Aorta (tissue), 5 donors: Measurements from ENCODE around the gene CYBA. TPM values are rescaled to one million over a fixed set of nuclear protein-coding genes. Genes with fewer than 3 reads are reported as not detected.

Source experiments
- ATAC-seq: fragments of 200-7000 bp; cut with Tn5 transposase; one replicate; pipeline ENCODE4 v1.9.1; 2022; ENCODE audit warnings: moderate library complexity; ENCODE audit not compliant: low FRiP score
- DNase-seq, 2 donors: peaks; one replicate each; pipeline ENCODE4 v3.0.0-alpha.2; 2020
- H3K27ac ChIP-seq, 2 donors: one replicate each; pipeline ENCODE4 v1.5.1; 2013; ENCODE audit warnings: low read length in 2 of 2, mild to moderate bottlenecking in 2 of 2, moderate library complexity in 2 of 2, control low read depth in 1 of 2, inconsistent platforms in 1 of 2, low read depth in 1 of 2
- H3K27me3 ChIP-seq, 2 donors: one replicate each; pipeline ENCODE4 v1.6.1; 2013; ENCODE audit warnings: control low read depth in 1 of 2, low read length in 1 of 2, mild to moderate bottlenecking in 1 of 2, moderate library complexity in 1 of 2; ENCODE audit not compliant: insufficient read depth in 2 of 2, control insufficient read depth in 1 of 2
- H3K36me3 ChIP-seq, 2 donors: one replicate each; pipeline ENCODE4 v1.6.1; 2013; ENCODE audit warnings: control low read depth in 1 of 2, low read length in 1 of 2, mild to moderate bottlenecking in 1 of 2; ENCODE audit not compliant: insufficient read depth in 2 of 2, control insufficient read depth in 1 of 2
- H3K4me1 ChIP-seq, 2 donors: one replicate each; pipeline ENCODE4 v1.6.1; 2013; ENCODE audit warnings: low read length in 2 of 2, control low read depth in 1 of 2, mild to moderate bottlenecking in 1 of 2, moderate library complexity in 1 of 2; ENCODE audit not compliant: insufficient read depth in 2 of 2, control insufficient read depth in 1 of 2
- H3K4me3 ChIP-seq, 2 donors: one replicate each; pipeline ENCODE4 v1.5.1; 2013; ENCODE audit warnings: low read length in 2 of 2, control low read depth in 1 of 2, mild to moderate bottlenecking in 1 of 2
- H3K9me3 ChIP-seq: one replicate; pipeline ENCODE4 v1.6.1; 2013; ENCODE audit warnings: mild to moderate bottlenecking, low read length; ENCODE audit not compliant: control insufficient read depth
- WGBS, 2 donors: extraction: QIAGEN DNeasy Blood & Tissue Kit; methylation state at CpG; one replicate each; pipeline ENCODE4 v1.1.7; 2013; 5-methylcytosine and 5-hydroxymethylcytosine counted together
- intact Hi-C, 2 donors: fragments of 100-400 bp; cut with DNase I; formaldehyde crosslinking; loops; one replicate each; pipeline versions ENCODE4 v1.14.2 to v1.15.0; 2022
- polyA plus RNA-seq, 2 donors: library from polyadenylated mRNA; stranded (reverse); fragments of 200-250 nt; gene quantifications; one replicate each; pipeline ENCODE4 v1.2.3, GENCODE V29; 2013
- total RNA-seq, 2 donors: library from RNA; stranded (reverse); fragmentation: NEBNext Ultra II Directional; extraction: Animal tissue kit (Norgen Biotek cat#: 25700); gene quantifications; one replicate each; pipeline ENCODE4 v1.2.1, GENCODE V29; 2021
- donor health status: healthy with polysubstance abuse.
- donor health status: Bipolar disorder and iron deficiency.
- donor health status: DM: no; HTN: no; CAD: no.
- donor health status: DM: no; HTN: no; CAD: no.
- donor health status: DM: yes; HTN: yes; CAD: no.

Gene CYBA
- total and polyA plus RNA-seq, 4 donors, result 79.2 to 148 (median 103) TPM

DNA sequence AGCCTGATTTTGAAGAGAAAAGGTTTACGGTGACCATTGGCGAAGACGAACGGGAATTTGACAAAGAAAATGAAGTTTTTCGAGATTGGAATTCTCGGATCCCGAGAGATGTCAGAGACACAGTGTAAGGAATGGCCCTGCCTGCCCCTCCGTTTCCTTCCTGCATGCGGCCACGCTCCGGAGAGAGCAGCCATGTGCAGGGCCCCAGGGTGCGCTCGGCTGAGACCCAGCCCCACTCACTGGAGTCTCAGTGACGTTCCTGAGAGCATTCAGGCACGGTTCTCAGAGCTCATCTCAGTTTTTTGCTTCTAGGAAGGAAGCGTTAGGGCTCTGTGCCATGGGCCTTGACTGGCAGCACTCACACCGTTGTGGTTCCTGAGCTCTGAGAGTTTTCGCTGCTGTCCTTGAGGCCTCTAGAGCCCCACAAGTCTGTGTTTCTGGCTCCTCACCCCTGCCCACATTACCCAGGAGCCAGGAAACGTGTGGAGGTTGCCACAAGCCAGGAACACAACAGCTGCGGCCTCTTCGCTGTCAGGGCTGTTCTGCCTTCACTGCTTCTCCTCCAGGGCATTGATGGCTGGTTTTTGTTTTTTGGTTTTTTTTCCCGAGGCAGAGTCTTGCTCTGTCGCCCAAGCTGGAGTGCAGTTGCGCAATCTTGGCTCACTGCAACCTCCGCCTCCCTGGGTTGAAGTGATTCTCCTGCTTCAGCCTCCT, 50.9 kb downstream of the CYBA start:
- DNase-seq, result no peak
- Histone ChIP-seq H3K36me3 (peaks cover 3 to 13% of the 10 kb centered on the region in 2 donors), H3K9me3 (no peaks in the 10 kb centered on the region), H3K4me3 (no peak overlapping the region), H3K4me1 (no peaks in the 10 kb centered on the region), H3K27ac (no peak overlapping the region), H3K27me3 (no peaks in the 10 kb centered on the region)
- WGBS, 2 donors, result 86 to 90% methylated on average over 25 of the region's 25 CpGs
- peak; percentile 24 for ATAC-seq
- intact Hi-C loops, result no loop called here

DNA sequence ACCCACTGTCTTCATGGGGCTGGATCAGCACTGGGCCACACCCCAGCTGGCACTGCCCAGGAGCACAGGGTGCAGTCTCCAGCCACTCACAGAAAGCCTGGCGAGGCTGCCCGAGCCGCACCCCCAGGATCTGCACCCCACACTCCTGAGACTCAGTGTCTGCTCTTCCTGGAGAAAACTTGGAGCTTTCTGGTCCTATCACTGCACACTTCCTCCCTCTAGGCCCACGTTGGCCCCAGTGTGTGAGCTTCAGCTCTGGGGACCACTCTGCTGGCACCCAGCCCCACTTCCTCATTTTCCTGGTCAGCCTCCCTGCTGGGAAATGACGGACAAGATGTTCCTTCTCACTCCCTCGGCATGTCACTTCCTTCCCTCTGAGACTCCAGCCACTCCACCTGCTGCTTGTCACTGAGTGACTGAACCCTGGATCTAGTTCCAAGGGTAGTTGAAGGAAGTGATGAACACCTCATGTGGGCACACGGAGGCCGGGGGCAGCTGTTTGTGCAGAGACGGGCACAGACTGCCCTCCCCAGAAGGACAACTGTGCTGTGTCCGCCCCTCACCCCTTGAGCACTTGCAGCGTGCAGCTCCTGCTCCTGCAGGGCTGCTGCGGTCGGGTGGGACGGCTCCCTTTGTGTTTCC, 51.6 kb downstream of the CYBA start:
- H3K27ac ChIP-seq, result no peak overlapping the region
- ATAC-seq, result peak; percentile 69
- no peak overlapping the region for H3K4me3 ChIP-seq
- DNase-seq, result peak in 1 of 2 donors; percentile 94
- H3K9me3 ChIP-seq, result no peaks in the 10 kb centered on the region
- no peaks in the 10 kb centered on the region for H3K4me1 ChIP-seq
- 81 to 88% methylated on average over 14 of the region's 14 CpGs for WGBS, 2 donors
- H3K27me3 ChIP-seq, result no peaks in the 10 kb centered on the region
- peaks cover 3 to 13% of the 10 kb centered on the region in 2 donors for H3K36me3 ChIP-seq
- intact Hi-C loops, result no loop called here

DNA sequence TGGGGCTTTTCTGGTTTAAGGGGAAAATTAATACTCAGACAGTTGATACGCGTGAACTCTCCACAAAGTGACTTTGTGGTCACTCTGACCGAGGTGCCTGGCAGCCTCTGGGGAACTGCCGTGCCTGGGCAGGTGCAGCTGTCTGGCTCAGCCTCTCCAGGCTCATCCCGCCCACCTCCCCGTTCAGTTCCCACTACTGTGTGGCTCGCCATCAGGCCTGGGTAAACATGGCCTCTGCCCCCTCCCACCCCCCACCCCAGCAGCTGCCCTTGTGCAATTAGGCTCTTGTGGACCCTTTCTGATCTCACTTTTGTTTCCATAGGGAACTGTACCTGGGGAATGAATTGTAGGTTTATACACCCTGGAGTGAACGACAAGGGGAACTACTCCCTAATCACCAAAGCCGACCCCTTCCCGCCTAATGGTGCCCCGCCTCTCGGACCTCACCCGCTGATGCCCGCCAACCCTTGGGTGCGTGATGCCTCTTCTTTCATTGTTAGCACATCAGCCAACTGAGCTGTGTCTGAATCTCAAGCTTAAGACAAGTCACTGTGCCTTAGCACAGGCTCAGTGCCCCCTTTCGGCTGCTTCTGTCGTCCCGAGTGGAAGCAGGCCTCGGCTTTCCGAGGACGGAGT, 52.9 kb downstream of the CYBA start:
- no peak overlapping the region for H3K4me3 ChIP-seq
- H3K4me1 ChIP-seq, result no peaks in the 10 kb centered on the region
- no peaks in the 10 kb centered on the region for H3K27me3 ChIP-seq
- intact Hi-C loops, result no loop called here
- peaks cover 3 to 15% of the 10 kb centered on the region in 2 donors for H3K36me3 ChIP-seq
- ATAC-seq (no peak), DNase-seq (no peak)
- WGBS, 2 donors, result 86 to 87% methylated on average over 21 of the region's 21 CpGs
- no peak overlapping the region for H3K27ac ChIP-seq
- H3K9me3 ChIP-seq, result no peaks in the 10 kb centered on the region

DNA sequence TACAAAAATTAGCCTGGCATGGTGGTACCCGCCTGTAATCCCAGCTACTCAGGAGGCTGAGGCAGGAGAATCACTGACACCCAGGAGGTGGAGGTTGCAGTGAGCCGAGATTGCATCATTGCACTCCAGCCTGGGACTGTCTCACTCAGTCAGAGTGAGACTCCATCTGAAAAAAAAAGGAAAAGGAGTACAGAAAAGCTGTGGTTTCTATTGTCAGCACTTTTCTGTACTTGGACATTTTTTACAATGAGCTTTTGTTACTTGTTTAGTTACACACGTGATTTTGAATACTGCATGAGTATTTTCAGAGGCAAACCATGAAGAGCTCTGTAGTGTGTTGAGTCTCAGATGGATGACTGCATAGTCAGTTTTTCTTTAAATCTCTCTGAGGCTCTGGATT, 54.4 kb downstream of the CYBA start:
- DNase-seq, result no peak
- intact Hi-C loops, result no loop called here
- Histone ChIP-seq H3K27me3 (no peaks in the 10 kb centered on the region), H3K27ac (no peak overlapping the region), H3K36me3 (peaks cover 3 to 18% of the 10 kb centered on the region in 2 donors), H3K4me3 (no peak overlapping the region), H3K9me3 (no peaks in the 10 kb centered on the region), H3K4me1 (no peaks in the 10 kb centered on the region)
- 79 to 92% methylated on average over 3 of the region's 3 CpGs for WGBS, 2 donors
- ATAC-seq, result no peak

DNA sequence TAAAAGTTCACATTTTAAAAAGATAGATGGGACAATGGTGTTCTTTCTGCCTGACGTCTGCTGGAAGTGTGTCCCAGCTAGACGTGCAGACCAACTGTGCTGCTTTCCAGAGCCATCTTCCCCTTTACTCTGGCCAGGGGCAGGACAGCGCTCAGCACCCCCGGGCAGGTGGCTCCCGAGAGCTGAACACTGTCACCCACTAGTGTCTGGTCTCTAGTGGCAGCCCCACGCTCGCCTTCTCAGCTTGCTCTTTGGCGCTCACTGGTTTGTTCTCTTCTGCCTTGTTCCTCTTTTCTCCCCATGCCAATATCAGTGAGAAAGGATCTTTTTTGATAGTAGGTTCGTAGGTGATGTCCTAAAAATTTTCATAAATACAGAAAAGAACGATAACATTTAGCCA, 54.9 kb downstream of the CYBA start:
- intact Hi-C loops, result no loop called here
- Histone ChIP-seq H3K4me3 (no peak overlapping the region), H3K27ac (no peak overlapping the region), H3K36me3 (peaks cover 3 to 18% of the 10 kb centered on the region in 2 donors), H3K4me1 (no peaks in the 10 kb centered on the region), H3K9me3 (no peaks in the 10 kb centered on the region), H3K27me3 (no peaks in the 10 kb centered on the region)
- ATAC-seq (no peak), DNase-seq (no peak)
- WGBS, 2 donors, result 94 to 96% methylated on average over 10 of the region's 10 CpGs

DNA sequence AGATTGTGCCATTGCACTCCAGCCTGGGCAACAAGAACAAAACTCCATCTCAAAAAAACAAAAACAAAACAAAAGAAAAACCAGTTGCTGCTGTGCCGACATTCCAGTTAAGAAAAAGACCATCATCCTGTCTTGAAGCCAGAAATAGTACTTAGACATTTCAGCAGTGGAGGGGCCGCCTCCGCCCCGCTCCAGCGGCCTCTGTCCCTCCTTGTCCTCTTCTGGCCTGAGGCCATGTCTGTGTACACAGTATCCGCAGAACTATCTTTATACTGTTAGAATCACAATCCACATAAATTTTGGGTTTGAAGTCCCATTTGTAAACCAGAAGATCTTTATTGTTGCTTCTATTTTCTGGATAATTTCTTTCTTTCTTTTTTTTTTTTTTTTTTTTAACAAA, 55.8 kb downstream of the CYBA start:
- intact Hi-C loops, result no loop called here
- no peak for ATAC-seq
- H3K27ac ChIP-seq, result no peak overlapping the region

DNA sequence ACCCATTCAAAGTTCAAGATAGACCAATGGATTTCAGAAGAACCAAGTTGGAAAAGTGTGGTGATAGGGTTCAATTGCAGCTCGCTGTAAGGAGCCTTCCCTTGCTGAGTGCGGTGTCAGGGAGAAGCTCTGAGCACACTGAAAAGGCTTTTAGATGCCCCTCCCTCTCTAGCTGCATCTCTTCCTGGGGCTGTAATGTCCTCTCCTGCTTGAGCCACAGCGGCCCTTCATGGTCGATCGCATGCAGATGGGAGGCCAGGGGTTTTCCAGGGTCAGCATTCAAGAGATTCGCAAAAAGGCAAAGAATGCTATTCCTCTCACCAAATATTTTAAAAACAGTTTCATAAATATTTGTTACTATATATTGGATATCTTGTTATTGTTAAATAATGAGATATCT, 56.9 kb downstream of the CYBA start:
- intact Hi-C loops, result no loop called here
- no peaks in the 10 kb centered on the region for H3K9me3 ChIP-seq
- DNase-seq (no peak), ATAC-seq (no peak)
- H3K4me1 ChIP-seq, result no peaks in the 10 kb centered on the region
- H3K27ac ChIP-seq, result no peak overlapping the region
- H3K36me3 ChIP-seq, result peaks cover 0 to 8% of the 10 kb centered on the region in 2 donors
- 92% methylated on average over 6 of the region's 6 CpGs for WGBS, 2 donors
- H3K27me3 ChIP-seq, result no peaks in the 10 kb centered on the region
- no peak overlapping the region for H3K4me3 ChIP-seq

More for the DNA sequence above, 55.8 kb downstream of the CYBA start:
- Histone ChIP-seq H3K4me1 (no peaks in the 10 kb centered on the region), H3K27me3 (no peaks in the 10 kb centered on the region), H3K4me3 (no peak overlapping the region), H3K36me3 (peaks cover 0 to 14% of the 10 kb centered on the region in 2 donors), H3K9me3 (no peaks in the 10 kb centered on the region)
- 91 to 93% methylated on average over 6 of the region's 6 CpGs for WGBS, 2 donors
- no peak for DNase-seq

DNA sequence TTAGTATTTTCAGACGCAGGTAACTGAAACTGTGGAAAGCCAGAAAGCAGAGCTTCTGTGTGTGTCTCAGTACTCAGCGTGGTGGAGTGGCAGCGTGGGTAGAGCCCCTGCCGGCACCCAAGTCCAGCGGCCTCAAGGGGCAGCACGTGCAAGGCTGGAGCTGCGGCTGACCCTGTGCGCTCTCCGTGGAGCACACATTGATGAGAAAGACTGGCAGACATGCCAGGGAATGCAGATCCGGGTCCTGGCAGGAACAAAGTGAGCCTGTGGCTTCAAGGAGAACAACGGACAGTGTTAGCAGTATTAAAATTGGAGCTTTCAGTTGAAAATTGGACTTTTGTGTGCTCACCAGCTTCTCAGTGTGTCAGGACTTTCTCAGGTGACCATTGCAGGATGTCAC, 57.4 kb downstream of the CYBA start:
- no peak overlapping the region for H3K27ac ChIP-seq
- no peaks in the 10 kb centered on the region for H3K4me1 ChIP-seq
- H3K36me3 ChIP-seq, result peaks cover 0 to 8% of the 10 kb centered on the region in 2 donors
- H3K9me3 ChIP-seq, result no peaks in the 10 kb centered on the region
- no peak for ATAC-seq
- intact Hi-C loops, result no loop called here
- H3K27me3 ChIP-seq, result no peaks in the 10 kb centered on the region
- DNase-seq, result no peak
- WGBS, 2 donors, result 72 to 73% methylated on average over 11 of the region's 11 CpGs
- H3K4me3 ChIP-seq, result no peak overlapping the region
